ENCODE measurements around the gene PEX19.

- no peak for TF ChIP-seq POLR2AphosphoS5 (IDR thresholded peaks at IDR 0.05; ENCODE audit: low read depth, low read length)
- no peak for TF ChIP-seq POLR2A (IDR thresholded peaks at IDR 0.05; ENCODE audit: low read depth, low read length)
Measured at GRCh38 chr1:160260406-160261382, 24.2 kb downstream of the PEX19 start.
